Mammary epithelial cell (primary cell): Measurements from ENCODE around the gene COL4A4.

ENCODE experiments used
- EZH2 ChIP-seq: IDR thresholded peaks from 2 replicates; pipeline ENCODE4 v1.6.1; 2012; ENCODE audit warnings: low read length, inconsistent platforms, borderline replicate concordance
- TF ChIP-seq, protein P1 (sequence below), 2 donors: IDR thresholded peaks in 1 of 2; conservative IDR thresholded peaks in 1 of 2; 2 replicates each; pipeline ENCODE4 v1.5.1; 2011 to 2012; ENCODE audit warnings: inconsistent platforms in 2 of 2, low read length in 2 of 2, mild to moderate bottlenecking in 2 of 2, control low read depth in 1 of 2, low read depth in 1 of 2; ENCODE audit not compliant: insufficient read depth in 1 of 2; ENCODE audit errors: extremely low read depth in 1 of 2

DNA sequence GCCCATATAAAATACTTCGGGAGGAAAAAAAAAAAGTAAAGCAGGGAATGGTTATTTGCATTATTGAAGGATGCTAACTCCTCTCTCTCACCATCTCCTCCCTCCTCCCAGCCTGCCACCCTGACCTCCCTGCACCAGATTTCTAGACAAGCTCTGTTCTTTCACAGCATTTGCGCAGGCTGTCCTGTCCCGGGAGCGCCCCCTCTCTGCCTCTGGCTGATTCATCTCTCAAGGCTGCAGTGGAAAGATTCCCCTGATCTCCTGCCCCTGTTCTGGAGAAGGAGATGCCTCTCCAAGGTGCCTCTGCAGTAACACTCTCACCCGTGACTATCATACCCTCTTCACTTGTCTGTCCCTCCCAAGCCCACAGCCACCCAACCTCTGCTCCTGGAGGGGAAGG is 38.5 kb downstream of the COL4A4 start:
- TF ChIP-seq, protein P1, sequence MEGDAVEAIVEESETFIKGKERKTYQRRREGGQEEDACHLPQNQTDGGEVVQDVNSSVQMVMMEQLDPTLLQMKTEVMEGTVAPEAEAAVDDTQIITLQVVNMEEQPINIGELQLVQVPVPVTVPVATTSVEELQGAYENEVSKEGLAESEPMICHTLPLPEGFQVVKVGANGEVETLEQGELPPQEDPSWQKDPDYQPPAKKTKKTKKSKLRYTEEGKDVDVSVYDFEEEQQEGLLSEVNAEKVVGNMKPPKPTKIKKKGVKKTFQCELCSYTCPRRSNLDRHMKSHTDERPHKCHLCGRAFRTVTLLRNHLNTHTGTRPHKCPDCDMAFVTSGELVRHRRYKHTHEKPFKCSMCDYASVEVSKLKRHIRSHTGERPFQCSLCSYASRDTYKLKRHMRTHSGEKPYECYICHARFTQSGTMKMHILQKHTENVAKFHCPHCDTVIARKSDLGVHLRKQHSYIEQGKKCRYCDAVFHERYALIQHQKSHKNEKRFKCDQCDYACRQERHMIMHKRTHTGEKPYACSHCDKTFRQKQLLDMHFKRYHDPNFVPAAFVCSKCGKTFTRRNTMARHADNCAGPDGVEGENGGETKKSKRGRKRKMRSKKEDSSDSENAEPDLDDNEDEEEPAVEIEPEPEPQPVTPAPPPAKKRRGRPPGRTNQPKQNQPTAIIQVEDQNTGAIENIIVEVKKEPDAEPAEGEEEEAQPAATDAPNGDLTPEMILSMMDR (conservative IDR thresholded peaks at IDR 0.05 in 1 of 2, IDR thresholded peaks at IDR 0.05 in 1 of 2; ENCODE audit: extremely low read depth in 1 of 2, insufficient read depth in 1 of 2, low read depth in 1 of 2, low read length in 2 of 2), result no peak
- TF ChIP-seq EZH2, result no peak
